ENCODE data around the gene BMAL1.

Gene BMAL1

DNA sequence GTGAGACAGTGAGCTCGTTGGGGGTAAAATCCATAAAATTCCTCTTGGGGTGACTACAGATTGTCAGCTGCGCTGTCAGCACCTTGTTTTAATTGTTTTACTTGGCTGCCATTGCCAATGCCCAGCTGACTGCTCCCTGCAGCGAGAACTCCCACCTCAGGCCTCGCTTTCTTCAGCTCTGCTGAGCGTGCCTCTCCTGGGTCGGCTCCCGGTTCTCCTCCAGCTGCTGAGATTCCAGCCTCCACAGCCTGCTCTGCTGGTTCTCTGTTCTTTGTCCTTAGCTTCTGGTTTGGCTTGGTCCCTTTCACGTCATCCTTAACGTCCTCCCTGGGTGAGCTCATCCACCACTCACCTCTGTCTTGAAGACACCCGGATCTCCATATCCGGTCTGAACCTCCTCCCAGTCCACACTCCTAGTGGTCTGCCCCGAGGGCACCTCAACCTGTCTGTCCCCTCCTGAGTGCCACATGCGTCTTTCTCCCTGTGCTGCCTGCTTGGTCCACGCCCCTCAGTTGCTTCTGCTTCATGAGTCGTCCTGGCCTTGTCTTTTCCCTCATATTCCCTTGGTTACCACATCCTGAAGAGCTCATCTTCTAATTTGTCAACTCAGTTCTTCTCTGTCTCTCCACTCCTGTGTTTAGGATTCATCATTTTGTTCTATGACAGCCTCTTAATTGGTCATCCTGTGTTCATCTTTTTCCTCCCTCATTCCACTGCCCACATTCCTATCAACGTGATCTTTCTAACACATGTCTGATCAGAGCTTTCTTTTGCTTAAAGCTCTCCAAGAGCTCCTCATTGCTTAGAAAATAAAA, 35.6 kb downstream of the BMAL1 start:
- no peak overlapping the region for H3K4me3 Mint-ChIP-seq
- H3K27me3 Mint-ChIP-seq, result no peaks in the 10 kb centered on the region
- H3K4me1 Mint-ChIP-seq (ENCODE audit: low read depth), result peaks cover 71% of the 10 kb centered on the region
- H3K9me3 Mint-ChIP-seq (ENCODE audit: low read depth), result no peaks in the 10 kb centered on the region
- H3K36me3 Mint-ChIP-seq, result peaks cover 26% of the 10 kb centered on the region
- no peak overlapping the region for H3K27ac Mint-ChIP-seq

DNA sequence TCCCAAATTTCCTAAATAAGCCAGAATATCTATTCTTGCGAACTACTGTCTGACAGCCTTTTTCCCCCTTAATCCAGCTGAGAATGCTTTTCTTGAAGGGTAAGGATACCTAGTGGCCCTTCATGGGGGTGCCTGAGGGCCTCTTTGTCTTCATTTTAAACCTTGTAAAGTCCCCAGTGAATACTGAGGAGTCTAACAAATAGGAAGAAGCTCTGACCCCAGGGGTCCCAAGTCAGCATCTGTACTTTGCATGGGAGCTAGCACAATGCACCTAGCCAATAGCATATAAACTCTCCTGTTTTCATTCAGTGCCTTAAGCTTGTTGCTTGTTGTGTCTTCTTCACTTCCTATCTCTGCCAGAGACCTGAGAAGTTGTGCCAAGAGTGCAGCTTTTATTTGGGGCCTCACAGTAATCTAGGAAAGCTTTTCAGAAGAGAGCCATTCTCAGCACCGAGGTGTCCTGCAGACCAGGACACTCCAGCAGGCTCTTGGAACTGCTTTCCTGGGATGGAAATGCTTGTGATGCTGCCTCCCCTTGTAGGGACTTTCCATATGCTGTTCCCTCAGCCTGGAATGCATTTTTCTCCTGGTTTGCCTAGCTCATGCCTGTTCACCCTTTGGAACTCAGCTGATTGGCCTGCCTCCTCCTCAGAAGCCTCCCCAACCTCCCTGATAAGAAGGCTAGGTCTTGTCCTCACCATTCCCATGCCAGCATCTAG, 37.2 kb downstream of the BMAL1 start:
- Mint-ChIP-seq H3K27ac (no peak overlapping the region), H3K4me1 (ENCODE audit: low read depth) (peaks cover 79% of the 10 kb centered on the region)

DNA sequence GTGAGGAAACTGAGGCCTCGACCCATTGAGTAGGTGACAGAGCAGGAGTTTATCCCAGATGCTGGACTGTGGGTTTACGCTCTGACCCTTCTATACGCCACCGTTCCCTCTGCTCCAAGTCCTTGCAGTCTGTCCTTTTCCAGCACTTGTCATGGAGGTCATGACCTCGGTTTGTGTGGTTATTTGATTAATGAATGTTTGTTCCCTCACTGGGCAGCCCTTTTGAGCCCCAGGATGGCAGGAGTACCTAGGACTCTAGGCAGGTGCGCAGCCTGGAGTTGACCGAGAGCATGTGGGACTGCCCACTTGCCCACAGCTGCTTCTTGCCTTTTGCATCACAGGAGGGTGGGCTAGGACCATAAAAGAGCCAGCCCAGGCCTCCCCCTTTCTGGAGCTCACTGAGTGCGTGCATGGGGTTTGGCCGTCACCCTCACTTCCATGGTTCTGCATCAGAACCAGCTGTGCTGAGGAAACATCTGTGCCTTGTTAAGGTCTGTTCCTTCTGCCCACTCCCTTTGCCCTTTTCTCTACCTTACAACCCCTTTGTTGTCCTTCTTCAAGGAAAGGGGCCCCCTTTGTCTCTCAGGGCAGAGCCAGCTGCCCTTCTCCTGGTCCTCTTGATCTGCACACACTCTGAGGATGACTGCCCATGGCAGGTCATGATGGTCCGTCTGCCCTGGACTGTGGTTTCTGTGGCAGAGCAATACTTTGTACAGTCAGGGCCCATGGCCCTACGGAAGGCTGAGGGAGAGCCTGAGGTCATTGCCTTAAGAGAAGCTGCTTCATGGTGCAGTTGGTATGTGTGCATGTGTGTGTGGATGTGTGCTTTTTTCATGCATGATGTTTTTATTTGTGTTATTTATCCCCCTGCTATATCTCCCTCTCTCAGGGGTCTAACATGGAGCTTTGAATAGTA, 38.2 kb downstream of the BMAL1 start:
- H3K4me3 Mint-ChIP-seq, result no peak overlapping the region

More for the DNA sequence above, 37.2 kb downstream of the BMAL1 start:
- Mint-ChIP-seq H3K36me3 (peaks cover 26% of the 10 kb centered on the region), H3K4me3 (no peak overlapping the region), H3K9me3 (ENCODE audit: low read depth) (no peaks in the 10 kb centered on the region), H3K27me3 (no peaks in the 10 kb centered on the region)

DNA sequence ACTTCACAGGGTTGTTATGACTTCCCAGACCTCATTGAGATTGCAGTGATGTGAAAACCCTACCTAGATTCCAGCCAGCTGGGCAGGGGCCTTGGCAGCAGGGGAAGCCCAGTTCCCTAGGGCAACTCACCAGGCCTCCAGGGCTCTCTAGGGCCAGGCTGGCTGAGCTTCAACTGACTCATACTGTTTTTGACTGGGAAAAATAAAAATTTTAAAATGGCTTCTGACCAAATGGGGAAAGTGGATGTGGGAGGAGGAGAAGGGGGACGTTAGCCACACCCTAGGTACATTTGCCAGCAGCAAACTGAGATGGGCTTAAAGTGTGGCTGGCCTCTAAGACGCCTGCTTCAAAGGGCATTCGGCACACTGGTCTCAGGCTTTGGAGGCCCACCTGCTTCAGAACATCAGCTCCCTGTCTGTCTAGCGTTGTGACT, 39.0 kb downstream of the BMAL1 start:
- H3K4me1 Mint-ChIP-seq (ENCODE audit: low read depth), result peaks cover 78% of the 10 kb centered on the region

More for the DNA sequence above, 38.2 kb downstream of the BMAL1 start:
- Mint-ChIP-seq H3K36me3 (peaks cover 19% of the 10 kb centered on the region), H3K4me1 (ENCODE audit: low read depth) (peaks cover 80% of the 10 kb centered on the region), H3K27me3 (no peaks in the 10 kb centered on the region), H3K9me3 (ENCODE audit: low read depth) (no peaks in the 10 kb centered on the region), H3K27ac (peak overlapping the region; percentile 25)

DNA sequence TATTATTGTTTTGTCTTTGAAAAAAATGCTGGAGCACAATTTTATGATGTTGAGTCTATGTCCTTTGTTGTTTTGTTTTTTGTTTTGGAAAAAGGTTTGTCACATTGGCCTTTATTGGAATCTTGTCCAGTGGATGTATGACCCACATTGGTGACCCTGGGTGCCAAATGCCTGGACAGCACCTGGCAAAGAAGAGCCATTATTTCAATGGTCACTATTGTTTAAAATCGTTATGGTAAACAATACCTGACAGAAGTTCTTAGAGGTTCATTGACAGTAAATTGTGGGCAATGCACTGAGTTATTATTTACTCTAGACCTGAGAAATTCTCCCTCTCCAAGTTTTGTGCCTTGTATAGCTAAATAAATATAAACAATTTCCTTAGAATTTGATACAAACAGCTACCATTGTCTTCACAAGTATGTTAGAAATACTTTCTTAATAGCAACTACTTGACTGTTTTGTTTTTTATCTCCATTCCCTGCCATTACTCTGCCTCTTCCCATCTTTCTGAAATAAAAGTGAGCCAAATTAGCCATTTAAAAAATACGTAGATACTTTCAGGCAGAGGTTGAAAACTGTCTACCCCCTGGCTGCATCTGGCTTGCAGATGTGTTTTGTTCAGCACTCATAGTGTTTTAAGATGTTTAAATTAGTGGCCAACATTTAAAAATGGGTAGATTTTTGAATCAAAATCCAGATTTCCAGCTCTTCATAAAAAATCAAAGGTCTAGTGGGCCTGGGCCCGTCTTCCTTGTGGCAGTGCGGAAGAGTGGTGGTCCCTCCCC, 39.9 kb downstream of the BMAL1 start:
- H3K4me3 Mint-ChIP-seq, result no peak overlapping the region
- H3K4me1 Mint-ChIP-seq (ENCODE audit: low read depth), result peaks cover 82% of the 10 kb centered on the region
- H3K27me3 Mint-ChIP-seq, result no peaks in the 10 kb centered on the region
- H3K36me3 Mint-ChIP-seq, result peaks cover 9% of the 10 kb centered on the region
- H3K9me3 Mint-ChIP-seq (ENCODE audit: low read depth), result no peaks in the 10 kb centered on the region
- H3K27ac Mint-ChIP-seq, result no peak overlapping the region

More for the DNA sequence above, 39.0 kb downstream of the BMAL1 start:
- Mint-ChIP-seq H3K4me3 (no peak overlapping the region), H3K36me3 (peaks cover 11% of the 10 kb centered on the region), H3K9me3 (ENCODE audit: low read depth) (no peaks in the 10 kb centered on the region), H3K27ac (peak overlapping the region; percentile 25), H3K27me3 (no peaks in the 10 kb centered on the region)

DNA sequence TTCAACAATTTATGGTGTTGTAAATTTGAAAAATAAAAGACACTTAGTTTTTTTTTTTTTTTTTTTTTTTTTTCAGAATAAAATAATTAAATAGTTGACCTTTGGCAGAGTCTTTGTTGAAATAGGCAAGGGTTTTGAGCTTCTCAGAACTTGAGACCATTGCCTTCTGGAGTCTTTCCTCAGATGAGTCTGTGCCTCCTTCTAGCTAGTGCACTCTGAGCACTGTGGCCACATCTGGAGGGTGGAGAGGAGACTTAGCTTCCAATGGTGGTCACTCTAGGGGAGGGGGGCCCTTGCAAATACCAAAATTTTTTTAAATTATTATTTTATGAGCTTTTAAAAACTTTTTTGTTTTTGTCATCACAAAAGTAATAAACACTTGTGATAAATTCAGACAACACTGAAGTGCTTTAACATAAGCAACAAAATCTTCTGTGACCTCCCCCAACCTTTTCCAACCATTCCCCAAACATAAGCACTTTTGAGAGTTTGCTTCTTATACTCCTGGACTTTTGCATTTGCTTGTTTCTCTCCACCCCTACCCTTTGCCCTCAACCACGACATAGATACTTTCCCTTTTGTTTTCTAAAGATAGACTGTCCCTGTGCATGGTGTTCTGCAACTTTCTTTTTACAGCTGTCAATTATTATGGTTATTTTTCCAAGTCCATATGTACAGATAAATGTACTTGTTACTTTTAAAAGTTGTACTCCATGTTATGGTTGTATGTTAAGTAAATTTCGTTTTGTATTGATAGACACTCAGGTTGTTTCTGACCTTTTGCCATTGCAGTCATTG, 41.1 kb downstream of the BMAL1 start:
- Mint-ChIP-seq H3K4me1 (ENCODE audit: low read depth) (peaks cover 78% of the 10 kb centered on the region), H3K4me3 (peak overlapping the region; percentile 64)

DNA sequence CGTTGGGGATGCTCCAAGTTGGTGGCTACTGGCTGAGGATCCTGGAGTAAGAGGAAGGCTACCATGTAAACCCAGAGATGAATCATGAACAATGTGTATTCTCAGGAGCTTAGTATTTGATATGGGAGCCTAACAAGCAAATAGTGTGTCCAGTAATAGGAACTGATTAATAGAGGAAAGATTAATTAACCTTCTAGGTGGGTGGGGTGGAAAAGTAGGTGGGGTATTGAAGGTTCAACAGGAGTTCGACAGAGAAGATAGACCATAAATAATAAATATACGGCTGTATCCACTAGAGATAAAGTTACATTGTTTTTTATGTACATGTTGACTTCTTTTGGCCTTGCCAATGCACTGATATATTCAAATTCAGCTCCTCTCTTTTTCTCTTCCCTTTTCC, 43.1 kb downstream of the BMAL1 start:
- Mint-ChIP-seq H3K4me3 (no peak overlapping the region), H3K27ac (peak overlapping the region; percentile 73), H3K27me3 (no peaks in the 10 kb centered on the region), H3K4me1 (ENCODE audit: low read depth) (peaks cover 66% of the 10 kb centered on the region), H3K9me3 (ENCODE audit: low read depth) (no peaks in the 10 kb centered on the region), H3K36me3 (peaks cover 11% of the 10 kb centered on the region)

More for the DNA sequence above, 41.1 kb downstream of the BMAL1 start:
- no peaks in the 10 kb centered on the region for H3K27me3 Mint-ChIP-seq
- no peaks in the 10 kb centered on the region for H3K9me3 Mint-ChIP-seq (ENCODE audit: low read depth)
- H3K27ac Mint-ChIP-seq, result peak overlapping the region; percentile 64
- peaks cover 5% of the 10 kb centered on the region for H3K36me3 Mint-ChIP-seq

DNA sequence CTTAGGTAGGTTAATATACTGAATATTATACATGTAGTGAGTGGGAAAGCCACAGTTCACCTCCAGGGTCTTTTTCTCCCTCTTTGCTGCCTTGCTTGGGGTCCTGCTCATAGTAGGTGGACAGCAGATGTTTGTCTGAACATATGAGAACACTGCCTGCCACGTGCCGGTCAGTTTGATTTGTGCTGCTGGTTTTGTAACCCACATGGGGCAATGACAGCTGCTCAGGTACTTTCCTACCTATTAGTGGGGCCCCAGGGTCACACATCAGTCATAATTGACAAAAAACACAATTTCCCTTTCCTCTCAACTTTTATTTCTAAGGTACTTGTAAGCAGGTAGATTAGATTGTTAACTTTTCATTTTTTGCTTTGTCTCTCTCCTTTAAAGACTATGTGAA, 43.8 kb downstream of the BMAL1 start:
- Mint-ChIP-seq H3K4me3 (no peak overlapping the region), H3K9me3 (ENCODE audit: low read depth) (no peaks in the 10 kb centered on the region), H3K27me3 (no peaks in the 10 kb centered on the region), H3K4me1 (ENCODE audit: low read depth) (peaks cover 60% of the 10 kb centered on the region), H3K36me3 (peaks cover 9% of the 10 kb centered on the region), H3K27ac (no peak overlapping the region)

DNA sequence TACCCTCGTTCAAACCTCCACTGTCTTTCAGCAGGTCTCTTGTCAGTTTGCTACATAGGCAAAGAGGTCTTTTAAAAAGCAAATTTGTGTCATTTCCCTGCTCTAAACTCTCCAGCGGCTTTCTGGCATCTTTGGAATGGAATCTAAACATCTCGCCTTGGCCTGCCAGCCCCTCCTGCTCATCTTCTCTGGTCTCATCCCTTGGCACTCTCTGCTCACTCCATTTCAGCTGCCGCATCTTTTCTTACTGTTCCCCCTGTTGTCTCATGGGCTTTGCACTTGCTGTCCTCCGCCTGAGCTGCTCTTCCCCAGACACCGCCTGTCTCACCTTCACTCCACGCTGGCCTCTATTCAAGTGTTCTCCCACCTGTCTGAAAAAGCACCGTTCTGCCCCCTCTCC, 46.6 kb downstream of the BMAL1 start:
- peaks cover 12% of the 10 kb centered on the region for H3K36me3 Mint-ChIP-seq
- no peak overlapping the region for H3K4me3 Mint-ChIP-seq
- H3K27ac Mint-ChIP-seq, result no peak overlapping the region
- H3K9me3 Mint-ChIP-seq (ENCODE audit: low read depth), result no peaks in the 10 kb centered on the region
- H3K27me3 Mint-ChIP-seq, result no peaks in the 10 kb centered on the region
- peaks cover 37% of the 10 kb centered on the region for H3K4me1 Mint-ChIP-seq (ENCODE audit: low read depth)

DNA sequence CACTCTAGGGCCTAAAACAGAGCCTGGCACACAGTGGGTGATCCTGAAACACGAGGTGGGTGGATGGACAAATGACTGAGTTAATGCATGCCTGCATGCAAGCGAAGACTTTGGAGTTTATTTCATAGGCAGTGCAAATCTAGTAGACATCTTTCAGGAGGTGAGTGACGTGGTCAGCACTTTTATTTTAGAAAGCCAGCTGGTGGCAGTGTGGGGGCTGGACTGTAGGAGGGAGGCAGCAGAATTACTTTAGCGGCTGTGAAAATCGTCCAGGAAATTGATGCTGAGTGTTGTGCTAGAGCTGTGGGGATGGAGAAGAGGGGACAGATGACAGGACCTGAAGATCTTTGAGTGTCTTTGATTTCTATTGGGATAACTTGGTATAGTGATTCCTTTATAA, 47.1 kb downstream of the BMAL1 start:
- H3K4me1 Mint-ChIP-seq (ENCODE audit: low read depth), result peaks cover 36% of the 10 kb centered on the region
- H3K4me3 Mint-ChIP-seq, result no peak overlapping the region
- peaks cover 12% of the 10 kb centered on the region for H3K36me3 Mint-ChIP-seq
- H3K27me3 Mint-ChIP-seq, result no peaks in the 10 kb centered on the region
- no peak overlapping the region for H3K27ac Mint-ChIP-seq
- no peaks in the 10 kb centered on the region for H3K9me3 Mint-ChIP-seq (ENCODE audit: low read depth)

DNA sequence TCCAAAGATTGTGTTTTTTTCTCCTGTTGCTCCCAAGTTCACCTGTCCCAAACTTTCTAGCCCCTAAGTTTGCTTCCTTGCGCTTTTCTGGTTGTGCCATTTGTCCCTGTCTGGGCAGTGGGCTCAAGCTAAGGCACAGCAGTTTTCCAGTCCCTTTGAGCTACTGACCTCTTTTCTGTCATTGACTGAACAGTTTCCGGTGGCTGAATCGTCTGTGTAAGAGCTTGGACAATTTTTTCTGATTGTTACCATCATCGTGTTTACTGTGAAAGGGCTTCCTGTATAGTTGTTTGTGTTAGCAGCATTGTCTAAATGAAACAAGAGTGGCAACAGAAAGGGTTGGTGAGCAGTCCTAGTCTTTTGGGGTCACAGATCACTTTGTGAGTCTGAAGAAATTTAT, 49.8 kb downstream of the BMAL1 start:
- H3K27me3 Mint-ChIP-seq, result no peaks in the 10 kb centered on the region
- peak overlapping the region; percentile 56 for H3K27ac Mint-ChIP-seq
- H3K9me3 Mint-ChIP-seq (ENCODE audit: low read depth), result no peaks in the 10 kb centered on the region
- peaks cover 32% of the 10 kb centered on the region for H3K4me1 Mint-ChIP-seq (ENCODE audit: low read depth)
- peaks cover 10% of the 10 kb centered on the region for H3K36me3 Mint-ChIP-seq
- H3K4me3 Mint-ChIP-seq, result no peak overlapping the region

DNA sequence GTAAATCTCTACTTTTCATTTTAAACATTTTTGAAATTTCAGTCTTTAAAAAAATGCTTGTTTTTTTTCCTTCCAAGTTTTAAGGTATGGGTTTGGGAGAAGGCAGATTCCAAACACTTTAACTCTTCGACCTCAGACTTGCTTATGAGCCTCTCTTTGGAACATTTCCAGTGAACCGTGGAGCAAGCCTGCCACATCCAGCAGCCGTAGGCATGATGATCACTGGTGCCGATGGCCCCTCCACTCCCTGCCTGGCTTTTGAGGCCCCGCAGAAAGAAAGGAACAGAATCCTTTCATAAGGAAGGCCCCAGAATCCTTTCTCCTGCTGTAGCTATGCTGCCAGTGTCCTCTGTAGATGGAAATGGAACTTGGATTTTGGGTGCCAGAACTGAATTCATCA, 50.7 kb downstream of the BMAL1 start:
- H3K4me1 Mint-ChIP-seq (ENCODE audit: low read depth), result peaks cover 37% of the 10 kb centered on the region
- H3K27me3 Mint-ChIP-seq, result no peaks in the 10 kb centered on the region
- no peak overlapping the region for H3K4me3 Mint-ChIP-seq
- no peaks in the 10 kb centered on the region for H3K9me3 Mint-ChIP-seq (ENCODE audit: low read depth)
- H3K27ac Mint-ChIP-seq, result no peak overlapping the region
- H3K36me3 Mint-ChIP-seq, result peaks cover 9% of the 10 kb centered on the region

DNA sequence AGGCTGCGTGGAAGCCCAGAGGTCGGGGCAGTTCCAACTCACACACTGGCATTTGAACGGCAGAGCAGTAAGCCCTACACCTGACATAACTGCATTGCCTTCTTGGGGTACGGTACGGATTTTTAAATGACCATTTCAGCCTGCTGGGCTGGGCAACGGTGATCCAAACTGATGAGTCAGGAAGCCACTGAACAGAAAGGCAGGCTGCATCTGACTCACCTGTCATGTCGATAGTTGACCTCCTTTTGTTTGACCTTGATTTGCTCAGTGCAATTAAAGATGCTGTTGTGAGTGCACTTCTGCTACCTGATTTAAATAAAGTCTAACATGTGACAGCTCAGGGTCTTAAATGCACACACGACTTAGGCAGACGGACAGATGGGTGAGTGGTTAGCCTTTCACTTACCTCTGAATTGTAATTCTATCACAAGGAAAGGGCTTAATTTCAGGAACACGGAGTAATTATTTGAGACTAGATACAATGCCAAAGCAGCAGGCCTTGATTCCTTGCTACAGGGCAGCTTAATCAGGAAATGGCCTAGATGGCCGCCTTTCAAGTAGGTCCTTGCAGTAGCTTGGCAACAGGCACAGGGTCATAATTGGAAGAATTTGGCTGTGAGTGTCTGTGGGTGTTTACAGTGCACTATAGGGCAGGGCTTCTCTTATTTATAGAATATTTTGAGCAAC, 52.2 kb downstream of the BMAL1 start:
- H3K36me3 Mint-ChIP-seq, result peaks cover 5% of the 10 kb centered on the region
- no peaks in the 10 kb centered on the region for H3K9me3 Mint-ChIP-seq (ENCODE audit: low read depth)
- no peak overlapping the region for H3K27ac Mint-ChIP-seq
- peaks cover 41% of the 10 kb centered on the region for H3K4me1 Mint-ChIP-seq (ENCODE audit: low read depth)
- H3K27me3 Mint-ChIP-seq, result no peaks in the 10 kb centered on the region
- no peak overlapping the region for H3K4me3 Mint-ChIP-seq

Measured in activated naive CD8-positive, alpha-beta T cell (primary cell).